MM.1S (cell line): ENCODE results near the gene BCL10.

Experiments used
- EZH2 ChIP-seq: fragments of 300-600 bp; sonication (generic); optimal IDR thresholded peaks from 2 replicates; pipeline ENCODE3; 2017; ENCODE audit warnings: low read depth, mild to moderate bottlenecking, antibody characterized with exemption, low read length, mixed read lengths
- TF ChIP-seq, protein P1 (sequence below): fragments of 300-600 bp; sonication (generic); IDR thresholded peaks from 2 replicates; pipeline ENCODE4 v1.5.1; 2016; ENCODE audit warnings: antibody characterized with exemption, low read length, mixed read lengths

DNA sequence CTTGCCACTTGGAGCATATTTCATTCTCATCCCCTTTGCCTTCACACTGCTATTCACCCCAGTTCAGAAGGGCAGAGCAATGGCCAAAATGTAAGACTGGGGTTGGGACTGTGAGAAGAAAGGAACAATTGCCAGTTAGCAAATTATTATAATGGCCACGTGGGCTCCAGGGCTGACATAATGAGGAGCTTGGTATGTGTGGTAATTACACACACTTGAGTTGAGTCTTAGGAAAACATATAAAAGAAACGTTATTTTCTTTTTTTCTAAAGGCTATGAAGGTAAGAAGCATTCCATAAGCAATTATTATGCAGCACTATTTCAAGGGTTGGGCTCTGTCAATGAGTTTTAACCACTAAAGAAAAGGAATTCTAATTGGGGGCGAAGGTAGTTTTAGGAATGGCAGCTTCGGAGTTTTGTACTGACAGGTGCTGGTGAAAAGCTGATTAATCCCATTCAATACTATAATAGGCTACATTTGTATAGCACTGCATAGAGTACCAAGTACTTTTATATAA, 32.5 kb upstream of the BCL10 start:
- TF ChIP-seq, protein P1, sequence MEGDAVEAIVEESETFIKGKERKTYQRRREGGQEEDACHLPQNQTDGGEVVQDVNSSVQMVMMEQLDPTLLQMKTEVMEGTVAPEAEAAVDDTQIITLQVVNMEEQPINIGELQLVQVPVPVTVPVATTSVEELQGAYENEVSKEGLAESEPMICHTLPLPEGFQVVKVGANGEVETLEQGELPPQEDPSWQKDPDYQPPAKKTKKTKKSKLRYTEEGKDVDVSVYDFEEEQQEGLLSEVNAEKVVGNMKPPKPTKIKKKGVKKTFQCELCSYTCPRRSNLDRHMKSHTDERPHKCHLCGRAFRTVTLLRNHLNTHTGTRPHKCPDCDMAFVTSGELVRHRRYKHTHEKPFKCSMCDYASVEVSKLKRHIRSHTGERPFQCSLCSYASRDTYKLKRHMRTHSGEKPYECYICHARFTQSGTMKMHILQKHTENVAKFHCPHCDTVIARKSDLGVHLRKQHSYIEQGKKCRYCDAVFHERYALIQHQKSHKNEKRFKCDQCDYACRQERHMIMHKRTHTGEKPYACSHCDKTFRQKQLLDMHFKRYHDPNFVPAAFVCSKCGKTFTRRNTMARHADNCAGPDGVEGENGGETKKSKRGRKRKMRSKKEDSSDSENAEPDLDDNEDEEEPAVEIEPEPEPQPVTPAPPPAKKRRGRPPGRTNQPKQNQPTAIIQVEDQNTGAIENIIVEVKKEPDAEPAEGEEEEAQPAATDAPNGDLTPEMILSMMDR = no peak
- no peak for TF ChIP-seq EZH2
